ENCODE measurements around the gene HLA-B.

Gene HLA-B

GRCh38 chr6:31352683-31353383 is 4.1 kb downstream of the HLA-B start:
- no peak for DNase-seq (ENCODE audit: low read depth)

- DNase-seq (ENCODE audit: low read depth): no peak
These were observed 4.7 kb downstream of the HLA-B start for GRCh38 chr6:31352310-31352682.

- no peak for DNase-seq (ENCODE audit: low read depth)
These were observed 5.3 kb downstream of the HLA-B start for GRCh38 chr6:31351401-31352309.

- no peak for DNase-seq (ENCODE audit: low read depth)
These were observed 6.0 kb downstream of the HLA-B start for GRCh38 chr6:31351033-31351380.

GRCh38 chr6:31350196-31351032 is 6.6 kb downstream of the HLA-B start:
- DNase-seq (ENCODE audit: low read depth): no peak

- DNase-seq (ENCODE audit: low read depth): no peak
These were observed 7.7 kb downstream of the HLA-B start for GRCh38 chr6:31349301-31349700.

GRCh38 chr6:31345026-31345730 is 11.8 kb downstream of the HLA-B start:
- no peak for DNase-seq (ENCODE audit: low read depth)

GRCh38 chr6:31340228-31340627 is 16.8 kb downstream of the HLA-B start:
- DNase-seq (ENCODE audit: low read depth): no peak

- DNase-seq (ENCODE audit: low read depth): no peak
These were observed 17.8 kb downstream of the HLA-B start for GRCh38 chr6:31339210-31339609.

- no peak for DNase-seq (ENCODE audit: low read depth)
These were observed 20.0 kb downstream of the HLA-B start for GRCh38 chr6:31336896-31337496.

GRCh38 chr6:31332637-31333602 is 24.1 kb downstream of the HLA-B start:
- DNase-seq (ENCODE audit: low read depth): no peak

- no peak for DNase-seq (ENCODE audit: low read depth)
These were observed 28.5 kb downstream of the HLA-B start for GRCh38 chr6:31328355-31328960.

- no peak for DNase-seq (ENCODE audit: low read depth)
These were observed 35.2 kb downstream of the HLA-B start for GRCh38 chr6:31321820-31322219.

GRCh38 chr6:31321005-31321707 is 35.8 kb downstream of the HLA-B start:
- no peak for DNase-seq (ENCODE audit: low read depth)

GRCh38 chr6:31317036-31317435 is 39.9 kb downstream of the HLA-B start:
- DNase-seq (ENCODE audit: low read depth): no peak

- DNase-seq (ENCODE audit: low read depth): no peak
These were observed 47.3 kb downstream of the HLA-B start for GRCh38 chr6:31309641-31310040.

- DNase-seq (ENCODE audit: low read depth): no peak
These were observed 48.2 kb downstream of the HLA-B start for GRCh38 chr6:31308845-31309175.

GRCh38 chr6:31308050-31308844 is 48.7 kb downstream of the HLA-B start:
- no peak for DNase-seq (ENCODE audit: low read depth)

- no peak for DNase-seq (ENCODE audit: low read depth)
These were observed 49.3 kb downstream of the HLA-B start for GRCh38 chr6:31307669-31308049.

Measured in GM04503 (cell line).